ENCODE measurements around the gene PCNX2. TPM values are rescaled to one million over a fixed set of nuclear protein-coding genes. Genes with fewer than 3 reads are reported as not detected.

The PCNX2 gene
- total and polyA plus RNA-seq, 2 of the 8 experiments (the other 6 are each of a cell fraction or from before 2014, with no cell fraction given) = 46.1 to 57.6 TPM

- no peak for TF ChIP-seq ZNF274 (IDR thresholded peaks at IDR 0.05; ENCODE audit: borderline replicate concordance, extremely low read depth, low read length)
Measured at GRCh38 chr1:233094269-233094668, 201.3 kb downstream of the PCNX2 start (continued).
